ENCODE results near the gene RGS7.

The RGS7 gene

GRCh38 chr1:241396747-241397681 is 40.0 kb upstream of the RGS7 start:
- H4K20me1 ChIP-seq (ENCODE audit: insufficient read depth, low read length, poor library complexity, severe bottlenecking), result no peaks in the 10 kb centered on the region
- no peak for TF ChIP-seq EZH2phosphoT487 (IDR thresholded peaks at IDR 0.05; ENCODE audit: borderline replicate concordance)
- TF ChIP-seq CTCF (conservative IDR thresholded peaks at IDR 0.05; ENCODE audit: low read length), result no peak
- no peak overlapping the region for H3K4me2 ChIP-seq (ENCODE audit: low read depth, low read length, poor library complexity, severe bottlenecking)
- H3K27me3 ChIP-seq (ENCODE audit: insufficient read depth, low read length, poor library complexity, severe bottlenecking), result no peaks in the 10 kb centered on the region
- H3K9ac ChIP-seq (ENCODE audit: low read depth, low read length, poor library complexity, severe bottlenecking), result no peak overlapping the region
- H3K9me3 ChIP-seq (ENCODE audit: insufficient read depth, low read depth, low read length), result peaks cover 2% of the 10 kb centered on the region; the same call in 1 of the 2 replicates
- H2AFZ ChIP-seq (ENCODE audit: low read length), result no peak overlapping the region
- H3F3A ChIP-seq (ENCODE audit: low read depth), result no peaks in the 10 kb centered on the region
- no peaks in the 10 kb centered on the region for H3K9me2 ChIP-seq (replicated peaks; ENCODE audit: low read depth, low read length)
- no peaks in the 10 kb centered on the region for H3K36me3 ChIP-seq (ENCODE audit: insufficient read depth, low read length)
- no peaks in the 10 kb centered on the region for H3K4me1 ChIP-seq (ENCODE audit: insufficient read depth, low read length, poor library complexity, severe bottlenecking)
- H3K79me2 ChIP-seq (ENCODE audit: insufficient read depth, low read length), result no peaks in the 10 kb centered on the region
- no peak overlapping the region for H3K4me3 ChIP-seq (ENCODE audit: low read length, poor library complexity, severe bottlenecking)

GRCh38 chr1:241391926-241392710 is 35.1 kb upstream of the RGS7 start:
- H4K20me1 ChIP-seq (ENCODE audit: insufficient read depth, low read length, poor library complexity, severe bottlenecking), result no peaks in the 10 kb centered on the region
- no peak for TF ChIP-seq EZH2phosphoT487 (IDR thresholded peaks at IDR 0.05; ENCODE audit: borderline replicate concordance)
- H3F3A ChIP-seq (ENCODE audit: low read depth), result no peaks in the 10 kb centered on the region
- no peaks in the 10 kb centered on the region for H3K4me1 ChIP-seq (ENCODE audit: insufficient read depth, low read length, poor library complexity, severe bottlenecking)
- H3K4me2 ChIP-seq (ENCODE audit: low read depth, low read length, poor library complexity, severe bottlenecking), result no peak overlapping the region
- no peak overlapping the region for H2AFZ ChIP-seq (ENCODE audit: low read length)
- H3K27me3 ChIP-seq (ENCODE audit: insufficient read depth, low read length, poor library complexity, severe bottlenecking), result no peaks in the 10 kb centered on the region
- peaks cover 7% of the 10 kb centered on the region; the same call in 1 of the 2 replicates for H3K9me3 ChIP-seq (ENCODE audit: insufficient read depth, low read depth, low read length)
- H3K36me3 ChIP-seq (ENCODE audit: insufficient read depth, low read length), result no peaks in the 10 kb centered on the region
- no peak overlapping the region for H3K9ac ChIP-seq (ENCODE audit: low read depth, low read length, poor library complexity, severe bottlenecking)
- H3K79me2 ChIP-seq (ENCODE audit: insufficient read depth, low read length), result no peaks in the 10 kb centered on the region
- H3K9me2 ChIP-seq (replicated peaks; ENCODE audit: low read depth, low read length), result no peaks in the 10 kb centered on the region
- no peak overlapping the region for H3K4me3 ChIP-seq (ENCODE audit: low read length, poor library complexity, severe bottlenecking)

- no peaks in the 10 kb centered on the region for H3K4me1 ChIP-seq (ENCODE audit: insufficient read depth, low read length, poor library complexity, severe bottlenecking)
These were observed 33.5 kb upstream of the RGS7 start for GRCh38 chr1:241390526-241390925.

More at GRCh38 chr1:241390526-241390925, 33.5 kb upstream of the RGS7 start:
- H3K79me2 ChIP-seq (ENCODE audit: insufficient read depth, low read length), result no peaks in the 10 kb centered on the region
- peaks cover 7% of the 10 kb centered on the region; the same call in 1 of the 2 replicates for H3K9me3 ChIP-seq (ENCODE audit: insufficient read depth, low read depth, low read length)
- H3F3A ChIP-seq (ENCODE audit: low read depth), result no peaks in the 10 kb centered on the region
- H3K9me2 ChIP-seq (replicated peaks; ENCODE audit: low read depth, low read length), result no peaks in the 10 kb centered on the region
- H3K36me3 ChIP-seq (ENCODE audit: insufficient read depth, low read length), result no peaks in the 10 kb centered on the region
- H2AFZ ChIP-seq (ENCODE audit: low read length), result no peak overlapping the region
- no peak overlapping the region for H3K9ac ChIP-seq (ENCODE audit: low read depth, low read length, poor library complexity, severe bottlenecking)
- no peak for TF ChIP-seq EZH2phosphoT487 (IDR thresholded peaks at IDR 0.05; ENCODE audit: borderline replicate concordance)
- no peak for TF ChIP-seq CTCF (conservative IDR thresholded peaks at IDR 0.05; ENCODE audit: low read length)
- H4K20me1 ChIP-seq (ENCODE audit: insufficient read depth, low read length, poor library complexity, severe bottlenecking), result no peaks in the 10 kb centered on the region
- H3K4me2 ChIP-seq (ENCODE audit: low read depth, low read length, poor library complexity, severe bottlenecking), result no peak overlapping the region
- H3K27me3 ChIP-seq (ENCODE audit: insufficient read depth, low read length, poor library complexity, severe bottlenecking), result no peaks in the 10 kb centered on the region
- no peak overlapping the region for H3K4me3 ChIP-seq (ENCODE audit: low read length, poor library complexity, severe bottlenecking)
